ENCODE data around the gene LDHD.

LDHD gene

GRCh38 chr16:75065521-75066149, 50.9 kb downstream of the LDHD start:
- peaks cover 10% of the 10 kb centered on the region for H3K4me1 ChIP-seq (ENCODE audit: control insufficient read depth, insufficient read depth, low read length, poor library complexity, severe bottlenecking)
- H3K9me3 ChIP-seq (ENCODE audit: control insufficient read depth, low read length) = no peaks in the 10 kb centered on the region
- WGBS, 2 experiments (ENCODE audit: insufficient coverage in 2 of 2) = 90 to 92% methylated on average over 4 to 5 of the region's 7 CpGs
- H3K27ac ChIP-seq (ENCODE audit: low read depth, low read length, severe bottlenecking) = no peak overlapping the region
- no peaks in the 10 kb centered on the region for H3K36me3 ChIP-seq (ENCODE audit: control insufficient read depth, insufficient read depth, low read length)
- H3K4me3 ChIP-seq (ENCODE audit: extremely low read depth, insufficient read depth, low read length, poor library complexity, severe bottlenecking) = no peak overlapping the region

- Histone ChIP-seq H3K36me3 (ENCODE audit: control insufficient read depth, insufficient read depth, low read length) (no peaks in the 10 kb centered on the region), H3K9me3 (ENCODE audit: control insufficient read depth, low read length) (no peaks in the 10 kb centered on the region), H3K4me1 (ENCODE audit: control insufficient read depth, insufficient read depth, low read length, poor library complexity, severe bottlenecking) (peaks cover 6% of the 10 kb centered on the region), H3K4me3 (ENCODE audit: extremely low read depth, insufficient read depth, low read length, poor library complexity, severe bottlenecking) (no peak overlapping the region), H3K27ac (ENCODE audit: low read depth, low read length, severe bottlenecking) (no peak overlapping the region)
- 85 to 93% methylated on average over 5 to 8 of the region's 10 CpGs for WGBS, 2 experiments (ENCODE audit: insufficient coverage in 2 of 2)
Measured at GRCh38 chr16:75065149-75065505, 51.5 kb downstream of the LDHD start.

GRCh38 chr16:75064403-75065148, 52.0 kb downstream of the LDHD start:
- no peaks in the 10 kb centered on the region for H3K36me3 ChIP-seq (ENCODE audit: control insufficient read depth, insufficient read depth, low read length)
- no peaks in the 10 kb centered on the region for H3K9me3 ChIP-seq (ENCODE audit: control insufficient read depth, low read length)
- no peak overlapping the region for H3K4me3 ChIP-seq (ENCODE audit: extremely low read depth, insufficient read depth, low read length, poor library complexity, severe bottlenecking)
- WGBS, 2 experiments (ENCODE audit: insufficient coverage in 2 of 2) = 83 to 94% methylated on average over 6 of the region's 15 CpGs
- no peak overlapping the region for H3K27ac ChIP-seq (ENCODE audit: low read depth, low read length, severe bottlenecking)
- H3K4me1 ChIP-seq (ENCODE audit: control insufficient read depth, insufficient read depth, low read length, poor library complexity, severe bottlenecking) = peaks cover under 1% of the 10 kb centered on the region

GRCh38 chr16:75063549-75064088, 53.0 kb downstream of the LDHD start:
- H3K9me3 ChIP-seq (ENCODE audit: control insufficient read depth, low read length) = no peaks in the 10 kb centered on the region
- no peak overlapping the region for H3K27ac ChIP-seq (ENCODE audit: low read depth, low read length, severe bottlenecking)
- no peak overlapping the region for H3K4me3 ChIP-seq (ENCODE audit: extremely low read depth, insufficient read depth, low read length, poor library complexity, severe bottlenecking)
- H3K36me3 ChIP-seq (ENCODE audit: control insufficient read depth, insufficient read depth, low read length) = no peaks in the 10 kb centered on the region
- 89 to 91% methylated on average over 4 to 6 of the region's 8 CpGs for WGBS, 2 experiments (ENCODE audit: insufficient coverage in 2 of 2)
- no peaks in the 10 kb centered on the region for H3K4me1 ChIP-seq (ENCODE audit: control insufficient read depth, insufficient read depth, low read length, poor library complexity, severe bottlenecking)

- 99 to 100% methylated on average over 2 to 8 of the region's 9 CpGs for WGBS, 2 experiments (ENCODE audit: insufficient coverage in 2 of 2)
- Histone ChIP-seq H3K27ac (ENCODE audit: low read depth, low read length, severe bottlenecking) (no peak overlapping the region), H3K36me3 (ENCODE audit: control insufficient read depth, insufficient read depth, low read length) (no peaks in the 10 kb centered on the region)
Measured at GRCh38 chr16:75062976-75063346, 53.6 kb downstream of the LDHD start.

GRCh38 chr16:75062135-75062975, 54.2 kb downstream of the LDHD start:
- Histone ChIP-seq H3K27ac (ENCODE audit: low read depth, low read length, severe bottlenecking) (no peak overlapping the region), H3K36me3 (ENCODE audit: control insufficient read depth, insufficient read depth, low read length) (no peaks in the 10 kb centered on the region), H3K4me3 (ENCODE audit: extremely low read depth, insufficient read depth, low read length, poor library complexity, severe bottlenecking) (no peak overlapping the region), H3K9me3 (ENCODE audit: control insufficient read depth, low read length) (no peaks in the 10 kb centered on the region), H3K4me1 (ENCODE audit: control insufficient read depth, insufficient read depth, low read length, poor library complexity, severe bottlenecking) (no peaks in the 10 kb centered on the region)
- 91 to 94% methylated on average over 16 to 22 of the region's 22 CpGs for WGBS, 2 experiments (ENCODE audit: insufficient coverage in 2 of 2)

More at GRCh38 chr16:75062976-75063346, 53.6 kb downstream of the LDHD start:
- Histone ChIP-seq H3K4me3 (ENCODE audit: extremely low read depth, insufficient read depth, low read length, poor library complexity, severe bottlenecking) (no peak overlapping the region), H3K4me1 (ENCODE audit: control insufficient read depth, insufficient read depth, low read length, poor library complexity, severe bottlenecking) (no peaks in the 10 kb centered on the region), H3K9me3 (ENCODE audit: control insufficient read depth, low read length) (no peaks in the 10 kb centered on the region)

Data from mesodermal cell (in vitro differentiated cells).